ENCODE results near the gene INHBA.

INHBA gene

GRCh38 chr7:41700044-41700471, 2.8 kb downstream of the INHBA start:
- peaks cover 6% of the 10 kb centered on the region for H3K4me1 ChIP-seq (ENCODE audit: low read depth, poor library complexity, severe bottlenecking)
- no peaks in the 10 kb centered on the region for H3K27me3 ChIP-seq (ENCODE audit: insufficient read depth, low read depth)
- H3K9ac ChIP-seq: no peak overlapping the region
- no peak overlapping the region for H3K4me3 ChIP-seq (IDR thresholded peaks at IDR 0.05; ENCODE audit: insufficient read depth, low read depth, low read length)
- H3K36me3 ChIP-seq (ENCODE audit: insufficient read depth): no peaks in the 10 kb centered on the region
- H4K20me1 ChIP-seq (ENCODE audit: insufficient read depth): no peaks in the 10 kb centered on the region
- H3K4me2 ChIP-seq: no peak overlapping the region
- no peaks in the 10 kb centered on the region for H3K79me2 ChIP-seq (ENCODE audit: insufficient read depth, low read depth)
- H2AFZ ChIP-seq (ENCODE audit: low read depth): no peak overlapping the region
- TF ChIP-seq CTCF (conservative IDR thresholded peaks at IDR 0.05; ENCODE audit: low read depth, low read length): no peak
- H3K27ac ChIP-seq: no peak overlapping the region

GRCh38 chr7:41699516-41699915, 3.4 kb downstream of the INHBA start:
- Histone ChIP-seq H3K27ac (no peak overlapping the region), H2AFZ (ENCODE audit: low read depth) (no peak overlapping the region), H3K4me3 (IDR thresholded peaks at IDR 0.05; ENCODE audit: insufficient read depth, low read depth, low read length) (no peak overlapping the region), H4K20me1 (ENCODE audit: insufficient read depth) (no peaks in the 10 kb centered on the region), H3K4me2 (no peak overlapping the region), H3K36me3 (ENCODE audit: insufficient read depth) (no peaks in the 10 kb centered on the region), H3K4me1 (ENCODE audit: low read depth, poor library complexity, severe bottlenecking) (peaks cover 2% of the 10 kb centered on the region), H3K27me3 (ENCODE audit: insufficient read depth, low read depth) (no peaks in the 10 kb centered on the region), H3K79me2 (ENCODE audit: insufficient read depth, low read depth) (no peaks in the 10 kb centered on the region), H3K9ac (no peak overlapping the region)
- TF ChIP-seq CTCF (conservative IDR thresholded peaks at IDR 0.05; ENCODE audit: low read depth, low read length): no peak

GRCh38 chr7:41698726-41699125, 4.2 kb downstream of the INHBA start:
- Histone ChIP-seq H3K27me3 (ENCODE audit: insufficient read depth, low read depth) (no peaks in the 10 kb centered on the region), H2AFZ (ENCODE audit: low read depth) (no peak overlapping the region), H3K36me3 (ENCODE audit: insufficient read depth) (no peaks in the 10 kb centered on the region), H3K9ac (no peak overlapping the region), H3K4me1 (ENCODE audit: low read depth, poor library complexity, severe bottlenecking) (no peaks in the 10 kb centered on the region), H3K79me2 (ENCODE audit: insufficient read depth, low read depth) (no peaks in the 10 kb centered on the region), H3K27ac (no peak overlapping the region), H4K20me1 (ENCODE audit: insufficient read depth) (no peaks in the 10 kb centered on the region), H3K4me3 (IDR thresholded peaks at IDR 0.05; ENCODE audit: insufficient read depth, low read depth, low read length) (no peak overlapping the region), H3K4me2 (no peak overlapping the region)
- no peak for TF ChIP-seq CTCF (conservative IDR thresholded peaks at IDR 0.05; ENCODE audit: low read depth, low read length)

GRCh38 chr7:41698114-41698513, 4.8 kb downstream of the INHBA start:
- no peaks in the 10 kb centered on the region for H3K79me2 ChIP-seq (ENCODE audit: insufficient read depth, low read depth)
- H3K4me1 ChIP-seq (ENCODE audit: low read depth, poor library complexity, severe bottlenecking): no peaks in the 10 kb centered on the region
- H3K4me3 ChIP-seq (IDR thresholded peaks at IDR 0.05; ENCODE audit: insufficient read depth, low read depth, low read length): no peak overlapping the region
- no peak overlapping the region for H3K9ac ChIP-seq
- no peak overlapping the region for H3K27ac ChIP-seq
- no peak overlapping the region for H2AFZ ChIP-seq (ENCODE audit: low read depth)
- H3K27me3 ChIP-seq (ENCODE audit: insufficient read depth, low read depth): no peaks in the 10 kb centered on the region
- H3K4me2 ChIP-seq: no peak overlapping the region
- no peak for TF ChIP-seq CTCF (conservative IDR thresholded peaks at IDR 0.05; ENCODE audit: low read depth, low read length)
- H3K36me3 ChIP-seq (ENCODE audit: insufficient read depth): no peaks in the 10 kb centered on the region
- no peaks in the 10 kb centered on the region for H4K20me1 ChIP-seq (ENCODE audit: insufficient read depth)
